Measurements from ENCODE around the gene CHAF1B.

GRCh38 chr21:36427502-36427901 lies 42.3 kb downstream of the CHAF1B start:
- TF ChIP-seq CTCF (IDR thresholded peaks at IDR 0.05) (no peak), POLR2A (IDR thresholded peaks at IDR 0.05) (no peak), EP300 (IDR thresholded peaks at IDR 0.05) (no peak)

All from ovary (tissue), 3 donors.